Activated CD4-positive, alpha-beta memory T cell treated with anti-CD3 and anti-CD28 coated beads, Interleukin-2, amount 10 ng/mL, durations not matched to agents 7 days and 5 days (primary cell): ENCODE data around the gene LRCH3. TPM values are rescaled to one million over a fixed set of nuclear protein-coding genes. Genes with fewer than 3 reads are reported as not detected.

Experiments
- CTCF ChIA-PET: fragments of 350-600 bp; sonication (Branson Sonifier 250); formaldehyde crosslinking; loops from one replicate; lab custom pipeline; 2021; ENCODE audit warnings: antibody characterized with exemption, inconsistent platforms; lab: Charles Lee
- POLR2A ChIA-PET: fragments of 350-600 bp; sonication (Branson Sonifier 250); formaldehyde crosslinking; loops from one replicate; lab custom pipeline; 2021; ENCODE audit warnings: antibody characterized with exemption; lab: Charles Lee
- DNase-seq: peaks from one replicate; pipeline ENCODE4 v3.0.0-alpha.2; 2020
- H3K27ac Mint-ChIP-seq: one replicate; pipeline ENCODE4 v1.8.0; 2021; ENCODE audit warnings: mild to moderate bottlenecking, mixed read lengths
- H3K27me3 Mint-ChIP-seq: one replicate; pipeline ENCODE4 v1.8.0; 2021; ENCODE audit warnings: mixed read lengths
- H3K36me3 Mint-ChIP-seq: one replicate; pipeline ENCODE4 v1.8.0; 2021; ENCODE audit warnings: low read depth, mixed read lengths
- H3K4me1 Mint-ChIP-seq: one replicate; pipeline ENCODE4 v1.8.0; 2021; ENCODE audit warnings: mixed read lengths
- H3K4me3 Mint-ChIP-seq: one replicate; pipeline ENCODE4 v1.8.0; 2021; ENCODE audit warnings: mild to moderate bottlenecking, mixed read lengths
- H3K9me3 Mint-ChIP-seq: one replicate; pipeline ENCODE4 v1.8.0; 2021; ENCODE audit warnings: mixed read lengths
- total RNA-seq, 2 experiments: library from RNA; stranded (reverse); gene quantifications; one replicate each; pipeline ENCODE4 v1.2.3, GENCODE V29; 2021

LRCH3 gene
- total RNA-seq, result 10 to 100 TPM; 58.5 to 65.8 TPM

DNA sequence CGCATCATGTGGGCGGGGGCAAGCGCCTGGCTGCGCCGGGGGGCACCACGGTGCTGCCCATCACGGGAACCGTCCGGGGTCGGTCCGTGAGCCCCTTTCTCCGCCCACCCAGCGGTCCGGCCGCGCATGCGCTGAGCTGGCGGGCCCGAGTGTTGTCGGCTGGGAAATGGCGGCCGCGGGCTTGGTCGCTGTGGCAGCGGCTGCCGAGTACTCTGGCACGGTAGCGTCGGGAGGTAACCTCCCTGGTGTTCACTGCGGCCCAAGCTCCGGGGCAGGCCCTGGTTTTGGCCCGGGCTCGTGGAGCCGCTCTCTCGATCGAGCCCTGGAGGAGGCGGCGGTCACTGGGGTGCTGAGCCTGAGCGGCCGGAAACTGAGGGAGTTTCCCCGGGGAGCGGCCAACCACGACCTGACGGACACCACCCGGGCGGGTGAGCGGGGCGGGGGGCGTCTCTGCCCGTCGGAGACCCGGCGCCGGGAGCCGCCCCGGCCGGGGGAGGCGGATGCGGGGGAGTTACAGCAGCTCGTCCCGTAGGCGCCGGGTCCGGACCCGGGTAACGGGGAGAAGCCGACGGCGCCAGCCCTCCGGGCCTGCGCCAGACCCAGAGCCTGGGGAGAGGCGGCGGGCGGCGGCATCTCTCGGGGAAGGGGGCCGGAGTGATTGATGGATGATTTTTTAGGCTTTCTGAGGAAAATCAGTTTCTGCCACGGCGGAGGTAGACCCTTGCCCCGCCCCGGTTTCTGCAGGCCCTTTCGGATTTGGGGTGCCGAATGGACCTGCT lies at the start of gene LRCH3:
Gene LRCH3 (plus strand): TSS at position 142 of the 779 bp plus-strand sequence. CDS start 25 bp downstream, at position 167.
- CTCF ChIA-PET, result interaction anchor here (0.9 to 1.4 kb wide), 5 partner anchors 10 to 56 kb away, joined by 3 to 7 read pairs (median 4); partner anchors contain the start of gene FYTTD1

GRCh38 chr3:197742787-197743186 lies 48.3 kb upstream of the LRCH3 start:
- Mint-ChIP-seq H3K27ac (no peak overlapping the region), H3K4me3 (no peak overlapping the region), H3K36me3 (no peaks in the 10 kb centered on the region), H3K9me3 (no peaks in the 10 kb centered on the region), H3K27me3 (no peaks in the 10 kb centered on the region), H3K4me1 (peaks cover 6% of the 10 kb centered on the region)
- ChIA-PET CTCF (interaction anchor here (1.0 to 1.3 kb wide), 3 partner anchors 19 to 233 kb away, joined by 3 read pairs; no protein-coding TSS in a partner anchor), POLR2A (no interaction called here)
- no peak for DNase-seq

More for the DNA sequence above, at the start of gene LRCH3:
- Mint-ChIP-seq H3K4me3 (peak within 1 kb of the TSS; percentile 92), H3K9me3 (no peaks in the 10 kb centered on the region), H3K27me3 (no peaks in the 10 kb centered on the region), H3K4me1 (peaks cover 32% of the 10 kb centered on the region), H3K36me3 (peaks cover 6% of the 10 kb centered on the region), H3K27ac (peak within 1 kb of the TSS; percentile 97)
- peak; percentile 85 for DNase-seq
- POLR2A ChIA-PET, result interaction anchor here (0.8 to 3.1 kb wide), 18 partner anchors 8 to 924 kb away, joined by 3 to 24 read pairs (median 6); partner anchors contain the start of genes FYTTD1, MELTF, RPL35A and RUBCN

DNA sequence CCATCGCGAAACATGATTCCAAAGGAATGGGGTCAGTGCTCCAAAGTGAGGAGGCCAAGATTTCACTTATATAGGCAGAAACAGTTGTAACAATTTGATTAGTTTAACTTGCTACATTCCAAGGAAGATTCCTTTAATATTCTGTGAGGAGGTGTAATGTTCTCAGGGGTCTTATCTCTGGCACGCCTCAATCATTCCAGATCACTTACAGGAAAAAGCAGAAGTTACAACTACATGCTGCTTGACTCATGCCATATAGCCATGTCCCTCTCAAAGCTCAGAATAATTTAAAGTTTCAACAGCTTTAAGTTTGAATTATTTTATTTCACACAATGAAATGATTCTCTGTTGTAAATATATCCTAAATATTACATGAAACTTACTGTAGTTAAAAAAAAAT lies 44.8 kb upstream of the LRCH3 start:
- Mint-ChIP-seq H3K27ac (no peak overlapping the region), H3K4me3 (no peak overlapping the region), H3K9me3 (no peaks in the 10 kb centered on the region), H3K4me1 (peaks cover 14% of the 10 kb centered on the region), H3K36me3 (no peaks in the 10 kb centered on the region), H3K27me3 (no peaks in the 10 kb centered on the region)
- no peak for DNase-seq
- POLR2A ChIA-PET, result interaction anchor here (2.4 kb wide), 1 partner anchor 10 kb away, joined by 12 read pairs; the partner anchor contains the start of gene RUBCN
- CTCF ChIA-PET, result interaction anchor here (0.8 kb wide), 1 partner anchor 159 kb away, joined by 3 read pairs; no protein-coding TSS in a partner anchor

DNA sequence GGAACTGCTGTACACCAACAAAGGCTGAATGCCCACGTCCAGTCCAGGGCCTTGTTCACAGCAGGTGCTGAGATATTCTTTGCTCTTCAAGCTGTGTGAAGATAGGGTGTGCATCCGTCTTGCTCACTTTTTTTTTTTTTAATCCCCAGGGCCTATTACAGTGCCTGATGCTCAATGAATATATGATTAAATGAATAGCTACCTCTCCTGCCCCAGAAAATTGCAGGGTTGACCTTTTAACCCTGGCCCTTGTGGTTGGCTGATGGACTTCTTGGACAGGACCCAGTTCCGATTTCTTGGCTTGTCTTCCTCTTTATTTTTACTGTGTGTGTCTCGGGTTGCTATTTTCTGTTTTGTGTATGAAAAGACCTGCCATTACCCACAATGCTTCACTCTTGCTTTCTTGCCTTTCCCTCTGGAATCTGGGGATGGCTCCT lies 44.2 kb upstream of the LRCH3 start:
- CTCF ChIA-PET, result interaction anchor here (0.8 kb wide), 1 partner anchor 159 kb away, joined by 3 read pairs; no protein-coding TSS in a partner anchor
- no peaks in the 10 kb centered on the region for H3K36me3 Mint-ChIP-seq
- POLR2A ChIA-PET, result interaction anchor here (2.4 kb wide), 1 partner anchor 11 kb away, joined by 12 read pairs; the partner anchor contains the start of gene RUBCN
- no peaks in the 10 kb centered on the region for H3K27me3 Mint-ChIP-seq
- H3K9me3 Mint-ChIP-seq, result no peaks in the 10 kb centered on the region
- H3K27ac Mint-ChIP-seq, result no peak overlapping the region
- no peak overlapping the region for H3K4me3 Mint-ChIP-seq
- no peak for DNase-seq
- H3K4me1 Mint-ChIP-seq, result peaks cover 18% of the 10 kb centered on the region

DNA sequence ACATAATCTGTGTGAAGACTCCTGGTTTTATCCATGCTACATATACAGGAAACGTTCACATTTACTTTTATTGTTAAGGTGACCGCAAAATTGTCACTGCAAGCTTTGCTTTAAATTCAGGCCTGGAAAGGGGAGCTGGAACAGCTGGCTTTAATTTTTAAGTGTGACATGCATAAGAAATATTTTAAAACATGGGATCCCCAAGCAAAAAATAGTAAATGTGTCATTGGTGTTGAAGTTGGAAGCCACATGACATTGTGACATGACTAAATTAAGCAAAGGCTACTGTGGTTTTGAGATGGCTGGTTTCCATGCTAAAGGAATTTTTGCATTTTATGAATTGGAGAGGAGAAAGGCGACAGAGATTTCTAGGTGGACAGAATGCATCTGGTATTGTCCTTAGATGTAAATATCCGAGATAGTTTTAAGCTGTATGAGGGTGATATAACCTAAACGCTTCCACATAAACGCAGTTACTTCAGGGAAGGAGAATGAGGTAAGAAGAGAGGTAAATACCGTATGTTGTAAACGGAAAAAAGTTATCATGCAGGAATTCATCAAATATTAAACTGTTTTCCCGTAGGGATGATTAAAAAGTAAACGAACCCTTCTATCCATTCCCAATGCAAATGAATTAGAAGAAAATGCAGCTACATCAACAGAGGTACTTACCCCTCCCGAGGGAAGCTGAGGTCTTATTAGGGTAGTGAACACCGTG lies 42.3 kb upstream of the LRCH3 start:
- ChIA-PET POLR2A (interaction anchor here (0.8 to 2.4 kb wide), 5 partner anchors 12 to 156 kb away, joined by 3 to 24 read pairs (median 4); partner anchors contain the start of genes LRCH3 and RUBCN), CTCF (interaction anchor here (0.7 to 1.6 kb wide), 4 partner anchors 41 to 150 kb away, joined by 4 to 7 read pairs (median 4); partner anchors contain the start of gene LRCH3)
- Mint-ChIP-seq H3K9me3 (no peaks in the 10 kb centered on the region), H3K4me3 (peak overlapping the region; percentile 82), H3K27me3 (no peaks in the 10 kb centered on the region), H3K4me1 (peaks cover 31% of the 10 kb centered on the region), H3K27ac (peak overlapping the region; percentile 84), H3K36me3 (no peaks in the 10 kb centered on the region)
- no peak for DNase-seq

DNA sequence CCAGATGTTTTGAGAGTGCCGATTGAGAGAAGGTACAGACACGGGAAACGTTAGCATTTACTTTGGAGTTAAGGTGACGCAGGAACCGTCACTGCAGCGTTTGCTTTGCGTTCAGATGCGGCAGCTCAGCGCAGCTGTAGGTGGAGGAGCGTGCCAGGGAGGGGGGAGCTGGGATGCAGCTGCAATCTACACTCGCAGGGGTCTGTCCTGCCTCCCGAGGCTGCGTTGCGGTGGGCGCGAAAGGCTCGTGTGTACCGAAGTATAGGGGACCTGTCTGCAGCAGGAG lies 41.8 kb upstream of the LRCH3 start:
- Mint-ChIP-seq H3K9me3 (no peaks in the 10 kb centered on the region), H3K4me3 (peak overlapping the region; percentile 82), H3K27me3 (no peaks in the 10 kb centered on the region), H3K4me1 (peaks cover 35% of the 10 kb centered on the region), H3K27ac (peak overlapping the region; percentile 84), H3K36me3 (no peaks in the 10 kb centered on the region)
- ChIA-PET CTCF (interaction anchor here (0.7 to 1.6 kb wide), 4 partner anchors 40 to 150 kb away, joined by 4 to 7 read pairs (median 4); partner anchors contain the start of gene LRCH3), POLR2A (interaction anchor here (0.8 to 2.4 kb wide), 5 partner anchors 13 to 156 kb away, joined by 3 to 24 read pairs (median 4); partner anchors contain the start of genes LRCH3 and RUBCN)
- peak; percentile 65 for DNase-seq

DNA sequence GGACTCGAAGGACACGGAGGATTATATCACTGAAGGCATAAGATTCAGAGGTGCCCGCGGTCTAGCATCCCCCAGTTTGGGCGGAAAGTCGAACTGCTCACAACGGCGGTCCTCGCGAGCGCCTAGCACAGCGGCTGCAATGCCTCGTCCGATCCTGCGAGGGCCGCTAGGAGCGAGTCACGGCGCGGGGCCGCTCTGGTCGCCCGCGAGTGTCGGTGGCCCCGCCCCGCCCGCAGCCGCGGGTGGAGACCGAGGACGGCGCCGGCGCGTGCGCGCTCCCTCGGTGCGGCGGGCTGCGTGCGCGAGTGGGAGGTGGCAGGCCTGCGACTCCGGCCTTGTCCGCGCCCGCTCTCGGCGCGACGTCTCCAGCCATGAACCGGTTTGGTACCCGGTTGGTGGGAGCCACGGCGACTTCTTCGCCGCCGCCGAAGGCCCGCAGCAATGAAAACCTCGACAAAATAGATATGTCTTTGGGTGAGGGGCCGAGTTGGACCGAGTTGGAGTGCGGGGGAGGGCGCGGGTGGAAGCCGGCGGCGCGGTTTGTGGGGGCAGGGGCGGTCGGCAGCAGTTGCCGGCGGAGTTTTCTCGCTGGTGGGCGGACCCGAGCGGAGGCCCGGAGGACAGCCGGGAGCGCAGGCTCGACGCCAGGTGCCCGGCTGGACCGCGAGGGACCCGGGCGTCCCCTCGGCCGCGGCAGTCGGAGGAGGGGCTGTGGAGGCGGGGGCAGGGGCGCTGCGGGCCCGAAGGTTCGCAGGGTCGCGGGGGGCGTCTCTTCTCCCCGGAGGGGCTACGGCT lies 41.3 kb upstream of the LRCH3 start, which contains the start of gene FYTTD1:
Gene FYTTD1 (plus strand): TSS at position 283 of the 795 bp plus-strand sequence. CDS start 89 bp downstream, at position 372.
- peak; percentile 87 for DNase-seq
- H3K9me3 Mint-ChIP-seq, result no peaks in the 10 kb centered on the region
- ChIA-PET POLR2A (interaction anchor here (1.0 to 2.4 kb wide), 7 partner anchors 13 to 42 kb away, joined by 4 to 24 read pairs (median 8); partner anchors contain the start of genes LRCH3 and RUBCN), CTCF (interaction anchor here (0.5 to 1.6 kb wide), 5 partner anchors 40 to 193 kb away, joined by 3 to 7 read pairs (median 4); partner anchors contain the start of gene LRCH3)
- peaks cover 35% of the 10 kb centered on the region for H3K4me1 Mint-ChIP-seq
- peak within 1 kb of the TSS; percentile 84 for H3K27ac Mint-ChIP-seq
- H3K27me3 Mint-ChIP-seq, result no peaks in the 10 kb centered on the region
- H3K36me3 Mint-ChIP-seq, result no peaks in the 10 kb centered on the region
- peak within 1 kb of the TSS; percentile 94 for H3K4me3 Mint-ChIP-seq

DNA sequence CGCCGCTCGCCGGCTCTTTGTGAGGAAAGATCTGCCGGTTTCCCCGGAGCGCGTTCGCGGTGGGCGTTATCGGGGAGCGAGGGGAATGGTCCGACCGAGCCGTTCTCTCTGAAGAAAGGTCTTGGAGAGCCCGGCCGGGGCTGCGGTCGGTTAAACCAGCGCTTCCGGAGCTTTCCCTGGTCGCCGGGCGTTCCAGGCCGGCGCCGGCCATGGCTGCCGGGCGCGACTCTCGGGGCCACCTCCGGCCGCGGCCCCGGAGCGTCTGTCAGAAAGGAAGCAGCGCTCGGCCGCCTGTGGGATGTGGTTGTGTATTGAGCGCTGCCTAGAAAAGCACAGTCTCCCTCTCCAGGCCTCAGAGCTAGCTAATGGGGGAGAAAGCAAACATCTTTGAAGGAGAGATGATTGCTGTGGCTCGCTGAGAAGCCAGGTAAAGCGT lies 40.6 kb upstream of the LRCH3 start:
- Mint-ChIP-seq H3K4me1 (peaks cover 38% of the 10 kb centered on the region), H3K27me3 (no peaks in the 10 kb centered on the region), H3K9me3 (no peaks in the 10 kb centered on the region), H3K36me3 (no peaks in the 10 kb centered on the region), H3K4me3 (peak overlapping the region; percentile 94), H3K27ac (peak overlapping the region; percentile 77)
- POLR2A ChIA-PET, result interaction anchor here (0.7 to 2.0 kb wide), 8 partner anchors 14 to 140 kb away, joined by 3 to 20 read pairs (median 5); partner anchors contain the start of genes LRCH3 and RUBCN
- CTCF ChIA-PET, result interaction anchor here (0.5 to 1.6 kb wide), 3 partner anchors 41 to 192 kb away, joined by 3 to 4 read pairs (median 3); partner anchors contain the start of gene LRCH3
- DNase-seq, result peak; percentile 76

DNA sequence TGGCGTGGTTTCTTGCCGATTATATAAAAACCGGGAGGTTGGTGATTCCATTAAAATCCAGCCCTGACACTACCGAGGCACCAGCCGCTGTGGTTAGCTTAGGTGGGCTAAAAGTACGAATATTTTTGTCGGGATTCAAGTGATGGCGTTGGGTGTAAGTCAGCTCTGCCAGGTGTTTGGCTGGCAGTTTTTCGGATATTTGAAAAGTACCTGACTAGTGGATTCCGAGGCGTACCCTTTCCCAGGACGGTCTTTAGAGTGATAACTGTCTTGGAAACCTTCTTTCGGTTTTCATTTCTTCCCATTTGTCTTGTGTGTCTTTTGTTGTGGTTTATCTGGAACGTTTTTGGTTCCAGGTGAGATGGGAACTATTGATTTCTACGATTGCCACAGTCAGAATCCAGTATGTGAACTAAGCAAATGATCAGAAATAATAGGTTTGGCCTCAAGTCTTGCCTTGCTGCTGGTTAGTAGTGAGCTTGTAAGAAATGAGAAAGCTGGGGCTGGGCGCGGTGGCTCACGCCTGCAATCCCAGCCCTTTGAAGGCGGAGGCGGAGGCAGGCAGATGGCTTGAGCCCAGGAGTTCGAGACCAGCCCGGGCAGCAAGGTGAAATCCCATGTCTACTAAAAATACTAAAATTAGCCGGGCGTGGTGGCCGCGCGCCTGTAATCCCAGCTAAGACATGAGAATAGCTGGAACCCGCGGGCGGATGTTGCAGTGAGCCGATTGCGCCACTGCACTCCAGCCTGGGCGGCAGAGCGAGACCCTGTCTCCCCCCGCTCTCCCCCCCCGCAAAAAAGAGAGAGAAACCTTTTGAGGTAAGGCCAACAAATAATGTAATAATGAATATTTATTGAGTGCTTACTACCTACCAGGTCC lies 40.0 kb upstream of the LRCH3 start:
- H3K27ac Mint-ChIP-seq, result peak overlapping the region; percentile 77
- H3K36me3 Mint-ChIP-seq, result peaks cover 2% of the 10 kb centered on the region
- H3K27me3 Mint-ChIP-seq, result no peaks in the 10 kb centered on the region
- peaks cover 41% of the 10 kb centered on the region for H3K4me1 Mint-ChIP-seq
- ChIA-PET POLR2A (interaction anchor here (0.7 to 2.0 kb wide), 9 partner anchors 15 to 140 kb away, joined by 3 to 20 read pairs (median 5); partner anchors contain the start of genes LRCH3 and RUBCN), CTCF (interaction anchor here (1.1 to 1.6 kb wide), 2 partner anchors 152 to 191 kb away, joined by 3 to 4 read pairs; no protein-coding TSS in a partner anchor)
- H3K9me3 Mint-ChIP-seq, result no peaks in the 10 kb centered on the region
- peak overlapping the region; percentile 94 for H3K4me3 Mint-ChIP-seq
- DNase-seq, result peak; percentile 39

- Mint-ChIP-seq H3K27me3 (no peaks in the 10 kb centered on the region), H3K27ac (no peak overlapping the region), H3K36me3 (peaks cover 10% of the 10 kb centered on the region), H3K4me1 (peaks cover 43% of the 10 kb centered on the region), H3K4me3 (peak overlapping the region; percentile 70), H3K9me3 (no peaks in the 10 kb centered on the region)
- ChIA-PET POLR2A (no interaction called here), CTCF (no interaction called here)
- no peak for DNase-seq
Measured at GRCh38 chr3:197752107-197752506, 38.9 kb upstream of the LRCH3 start.
